ENCODE data around the gene GALNT14. TPM values are rescaled to one million over a fixed set of nuclear protein-coding genes. Genes with fewer than 3 reads are reported as not detected.
"Not testable (repeated sequence)": the region's sequence is repeated elsewhere in the genome, so short reads cannot be mapped to it uniquely, and the experiment has no call there.

GALNT14 gene
- polyA plus RNA-seq, 1 experiment, result 3.5 TPM

GRCh38 chr2:30914456-30914855, 223.8 kb downstream of the GALNT14 start:
- Histone ChIP-seq H3K27me3 (ENCODE audit: control insufficient read depth, insufficient read depth, low read length) (no peaks in the 10 kb centered on the region), H3K36me3 (ENCODE audit: control insufficient read depth, insufficient read depth, low read length) (no peaks in the 10 kb centered on the region), H3K4me3 (ENCODE audit: low read depth, low read length) (no peak overlapping the region)
- CTCF ChIA-PET, result interaction anchor here (1.0 kb wide), 1 partner anchor 203 kb away, joined by 4 read pairs; no protein-coding TSS in a partner anchor
- POLR2A ChIA-PET, result no interaction called here
- TF ChIP-seq, protein P1, sequence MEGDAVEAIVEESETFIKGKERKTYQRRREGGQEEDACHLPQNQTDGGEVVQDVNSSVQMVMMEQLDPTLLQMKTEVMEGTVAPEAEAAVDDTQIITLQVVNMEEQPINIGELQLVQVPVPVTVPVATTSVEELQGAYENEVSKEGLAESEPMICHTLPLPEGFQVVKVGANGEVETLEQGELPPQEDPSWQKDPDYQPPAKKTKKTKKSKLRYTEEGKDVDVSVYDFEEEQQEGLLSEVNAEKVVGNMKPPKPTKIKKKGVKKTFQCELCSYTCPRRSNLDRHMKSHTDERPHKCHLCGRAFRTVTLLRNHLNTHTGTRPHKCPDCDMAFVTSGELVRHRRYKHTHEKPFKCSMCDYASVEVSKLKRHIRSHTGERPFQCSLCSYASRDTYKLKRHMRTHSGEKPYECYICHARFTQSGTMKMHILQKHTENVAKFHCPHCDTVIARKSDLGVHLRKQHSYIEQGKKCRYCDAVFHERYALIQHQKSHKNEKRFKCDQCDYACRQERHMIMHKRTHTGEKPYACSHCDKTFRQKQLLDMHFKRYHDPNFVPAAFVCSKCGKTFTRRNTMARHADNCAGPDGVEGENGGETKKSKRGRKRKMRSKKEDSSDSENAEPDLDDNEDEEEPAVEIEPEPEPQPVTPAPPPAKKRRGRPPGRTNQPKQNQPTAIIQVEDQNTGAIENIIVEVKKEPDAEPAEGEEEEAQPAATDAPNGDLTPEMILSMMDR (IDR thresholded peaks at IDR 0.05; ENCODE audit: insufficient read depth, low read depth, low read length), result no peak
- DNase-seq (ENCODE audit: low read depth), result no peak

- ChIA-PET CTCF (no interaction called here), POLR2A (no interaction called here)
- Histone ChIP-seq H3K36me3 (ENCODE audit: control insufficient read depth, insufficient read depth, low read length) (no peaks in the 10 kb centered on the region), H3K4me3 (ENCODE audit: low read depth, low read length) (no peak overlapping the region), H3K27me3 (ENCODE audit: control insufficient read depth, insufficient read depth, low read length) (no peaks in the 10 kb centered on the region)
- no peak for DNase-seq (ENCODE audit: low read depth)
- TF ChIP-seq, protein P1 (IDR thresholded peaks at IDR 0.05; ENCODE audit: insufficient read depth, low read depth, low read length), result no peak
Measured at GRCh38 chr2:30912056-30912455, 226.2 kb downstream of the GALNT14 start.

DNA sequence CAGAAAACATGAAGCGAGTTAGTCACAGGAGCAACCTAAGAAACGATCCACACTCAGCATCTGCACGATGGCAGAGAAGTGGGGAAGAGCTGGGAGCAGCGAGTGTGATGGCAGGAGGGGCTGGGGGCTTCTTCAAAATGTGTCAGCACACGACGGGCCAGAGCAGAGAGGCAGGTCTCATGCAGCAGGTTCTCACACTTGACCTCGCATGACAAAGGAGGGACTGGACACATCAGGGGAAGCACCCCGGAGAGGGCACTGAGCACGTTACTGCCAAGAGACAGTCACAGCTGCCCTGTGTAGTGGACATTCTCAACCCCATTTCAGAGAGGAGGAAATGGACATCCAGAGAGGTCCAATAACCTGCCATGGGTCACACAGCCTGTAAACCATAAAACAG, 226.9 kb downstream of the GALNT14 start:
- ChIA-PET POLR2A (no interaction called here), CTCF (no interaction called here)
- no peaks in the 10 kb centered on the region for H3K27me3 ChIP-seq (ENCODE audit: control insufficient read depth, insufficient read depth, low read length)
- no peaks in the 10 kb centered on the region for H3K36me3 ChIP-seq (ENCODE audit: control insufficient read depth, insufficient read depth, low read length)
- no peak overlapping the region for H3K4me3 ChIP-seq (ENCODE audit: low read depth, low read length)
- DNase-seq (ENCODE audit: low read depth), result no peak
- TF ChIP-seq, protein P1 (IDR thresholded peaks at IDR 0.05; ENCODE audit: insufficient read depth, low read depth, low read length), result no peak

GRCh38 chr2:30910686-30911085, 227.6 kb downstream of the GALNT14 start:
- no peaks in the 10 kb centered on the region for H3K36me3 ChIP-seq (ENCODE audit: control insufficient read depth, insufficient read depth, low read length)
- ChIA-PET POLR2A (no interaction called here), CTCF (no interaction called here)
- no peaks in the 10 kb centered on the region for H3K27me3 ChIP-seq (ENCODE audit: control insufficient read depth, insufficient read depth, low read length)
- TF ChIP-seq, protein P1 (IDR thresholded peaks at IDR 0.05; ENCODE audit: insufficient read depth, low read depth, low read length), result no peak
- no peak for DNase-seq (ENCODE audit: low read depth)
- no peak overlapping the region for H3K4me3 ChIP-seq (ENCODE audit: low read depth, low read length)

- H3K27me3 ChIP-seq (ENCODE audit: control insufficient read depth, insufficient read depth, low read length); POLR2A ChIA-PET; H3K36me3 ChIP-seq (ENCODE audit: control insufficient read depth, insufficient read depth, low read length); CTCF ChIA-PET; H3K4me3 ChIP-seq (ENCODE audit: low read depth, low read length); DNase-seq (ENCODE audit: low read depth): not testable (repeated sequence)
Measured at GRCh38 chr2:30904437-30904836, 233.8 kb downstream of the GALNT14 start.

DNA sequence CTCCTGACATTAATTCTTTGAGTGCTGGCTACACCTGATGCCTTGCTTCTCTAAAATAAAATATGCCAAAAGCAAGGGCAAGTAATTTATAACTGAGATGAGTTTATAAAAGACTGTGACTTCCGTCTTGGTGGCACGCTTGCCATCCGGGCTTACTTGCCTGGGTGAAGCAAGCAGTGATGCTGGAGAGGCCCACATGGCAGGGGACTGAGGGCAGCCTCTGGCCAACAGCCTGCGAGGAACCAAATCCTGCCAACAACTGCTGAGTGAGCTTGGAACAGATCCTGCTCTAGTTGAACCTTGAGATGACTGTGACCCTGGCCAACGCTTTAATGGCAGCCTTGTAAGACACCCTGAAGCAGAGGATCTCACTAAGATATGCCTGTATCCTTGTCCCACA, 234.9 kb downstream of the GALNT14 start:
- no peak for DNase-seq (ENCODE audit: low read depth)
- H3K27me3 ChIP-seq (ENCODE audit: control insufficient read depth, insufficient read depth, low read length), result no peaks in the 10 kb centered on the region
- CTCF ChIA-PET, result no interaction called here
- TF ChIP-seq, protein P1 (IDR thresholded peaks at IDR 0.05; ENCODE audit: insufficient read depth, low read depth, low read length), result no peak
- no peaks in the 10 kb centered on the region for H3K36me3 ChIP-seq (ENCODE audit: control insufficient read depth, insufficient read depth, low read length)
- POLR2A ChIA-PET, result no interaction called here
- no peak overlapping the region for H3K4me3 ChIP-seq (ENCODE audit: low read depth, low read length)
